Gastrocnemius medialis (tissue), 4 donors: ENCODE results near the gene KLHL26. TPM values are rescaled to one million over a fixed set of nuclear protein-coding genes. Genes with fewer than 3 reads are reported as not detected.
A peak's percentile ranks its signal among the peaks of the same experiment; 100 is the strongest.
"Not testable (repeated sequence)": the region's sequence is repeated elsewhere in the genome, so short reads cannot be mapped to it uniquely, and the experiment has no call there.

Source experiments
- ATAC-seq, 2 donors: fragments of 150-250 bp; one replicate each; pipeline ENCODE4 v1.9.1; 2016
- DNase-seq, 2 donors: peaks; one replicate each; pipeline ENCODE4 v3.0.0-alpha.2; 2019
- H3K27ac ChIP-seq, 4 donors: fragments of 200-600 bp; sonication (generic); 1 replicate in 1 of 4; 2 replicates in 3 of 4; pipeline ENCODE4 v1.5.1; 2016 to 2018; ENCODE audit warnings: mild to moderate bottlenecking in 2 of 4, moderate library complexity in 1 of 4
- H3K27me3 ChIP-seq, 3 donors: fragments of 200-600 bp; sonication (generic) in 2 of 3; 1 replicate in 1 of 3; 2 replicates in 2 of 3; pipeline versions ENCODE4 v1.5.1 to v1.6.0; 2016 to 2019; ENCODE audit warnings: mild to moderate bottlenecking in 1 of 3, moderate library complexity in 1 of 3
- H3K36me3 ChIP-seq, 2 donors: fragments of 200-600 bp; sonication (generic) in 1 of 2; one replicate each; pipeline ENCODE4 v1.5.1; 2017 to 2018
- H3K4me1 ChIP-seq, 2 donors: fragments of 200-600 bp; sonication (generic) in 1 of 2; one replicate each; pipeline ENCODE4 v1.5.1; 2016 to 2017; ENCODE audit warnings: mild to moderate bottlenecking in 2 of 2
- H3K4me3 ChIP-seq, 4 donors: fragments of 200-600 bp; sonication (generic) in 3 of 4; 1 replicate in 1 of 4; 2 replicates in 3 of 4; pipeline ENCODE4 v1.5.1; 2016 to 2019; ENCODE audit warnings: mild to moderate bottlenecking in 2 of 4
- H3K9me3 ChIP-seq, 3 donors: fragments of 200-600 bp; sonication (generic) in 2 of 3; 1 replicate in 1 of 3; 2 replicates in 2 of 3; pipeline ENCODE4 v1.5.1; 2016 to 2019
- CTCF ChIP-seq, 5 experiments: fragments of 450-650 bp in 3 of 5; fragments of 200-600 bp in 2 of 5; sonication (generic) in 2 of 5; IDR thresholded peaks in 4 of 5; conservative IDR thresholded peaks in 1 of 5; 1 replicate in 4 of 5; 2 replicates in 1 of 5; pipeline ENCODE4 v1.5.1; 2016 to 2019; ENCODE audit warnings: antibody characterized with exemption in 5 of 5, mild to moderate bottlenecking in 3 of 5, moderate library complexity in 3 of 5
- POLR2A ChIP-seq, 2 donors: fragments of 450-650 bp; IDR thresholded peaks; one replicate each; pipeline ENCODE4 v1.6.1; 2017; ENCODE audit warnings: antibody characterized with exemption in 2 of 2, mild to moderate bottlenecking in 2 of 2, moderate library complexity in 2 of 2
- in situ Hi-C, 4 donors: fragments of 200-750 bp; cut with MboI; loops; one replicate each; pipeline versions ENCODE4 v1.15.0 to v1.8.0; 2017; ENCODE audit warnings: low sequenced_read_pairs in 4 of 4
- intact Hi-C: fragments of 100-400 bp; cut with DNase I; formaldehyde crosslinking; loops from one replicate; pipeline ENCODE4 v1.15.1; 2023; ENCODE audit warnings: low total_unique reads
- total RNA-seq, 4 donors: library from RNA; depleted of rRNA; stranded (reverse); fragments of >200 nt; gene quantifications; one replicate each; pipeline versions ENCODE4 v1.1.0 to v1.2.3, GENCODE V29; 2016

KLHL26 gene
- total RNA-seq, 4 donors from 2014 or later: 5.2 to 12.0 (median 7.3) TPM

- peaks cover 21 to 44% of the 10 kb centered on the region in 2 donors for H3K4me1 ChIP-seq
These were observed 40.3 kb downstream of the KLHL26 start for GRCh38 chr19:18677156-18677555.

GRCh38 chr19:18680148-18680547 is 43.3 kb downstream of the KLHL26 start:
- H3K4me1 ChIP-seq: peaks cover 23 to 32% of the 10 kb centered on the region in 2 donors
- H3K27ac ChIP-seq, intact Hi-C loops, H3K9me3 ChIP-seq, DNase-seq, ATAC-seq, H3K27me3 ChIP-seq, H3K36me3 ChIP-seq, H3K4me3 ChIP-seq: not testable (repeated sequence)
- in situ Hi-C loops: loop anchor here in 1 of 4 donors (25.0 kb wide), 1 partner anchor 218 kb away; no protein-coding TSS in a partner anchor

More at GRCh38 chr19:18677156-18677555, 40.3 kb downstream of the KLHL26 start:
- intact Hi-C loops (loop anchor here (5.0 kb wide), 1 partner anchor 215 kb away; no protein-coding TSS in a partner anchor), in situ Hi-C loops (loop anchor here in 2 of 4 donors (10.0 to 25.0 kb wide), 2 partner anchors 82 to 215 kb away; no protein-coding TSS in a partner anchor)
- DNase-seq (no peak), ATAC-seq (no peak)
- Histone ChIP-seq H3K4me3 (peak overlapping the region in 1 of 4 donors; percentile 12), H3K27me3 (no peaks in the 10 kb centered on the region), H3K36me3 (no peaks in the 10 kb centered on the region), H3K9me3 (no peaks in the 10 kb centered on the region), H3K27ac (peak overlapping the region; percentile 83 to 90 (median 86))
- TF ChIP-seq POLR2A (IDR thresholded peaks at IDR 0.05) (no peak), CTCF (IDR thresholded peaks at IDR 0.05 in 4 of 5, conservative IDR thresholded peaks at IDR 0.05 in 1 of 5) (no peak)

- intact Hi-C loops (loop anchor here (1.0 kb wide), 2 partner anchors 46 to 149 kb away; partner anchors contain the start of gene UPF1), in situ Hi-C loops (loop anchor here in 1 of 4 donors (25.0 kb wide), 1 partner anchor 220 kb away; no protein-coding TSS in a partner anchor)
- TF ChIP-seq POLR2A (IDR thresholded peaks at IDR 0.05) (no peak), CTCF (IDR thresholded peaks at IDR 0.05 in 4 of 5, conservative IDR thresholded peaks at IDR 0.05 in 1 of 5) (no peak)
- H3K4me1 ChIP-seq: peaks cover 15 to 24% of the 10 kb centered on the region in 2 donors
- peak overlapping the region; percentile 87 to 93 (median 90) for H3K27ac ChIP-seq
- no peaks in the 10 kb centered on the region for H3K9me3 ChIP-seq
- no peak for DNase-seq
- no peaks in the 10 kb centered on the region for H3K27me3 ChIP-seq
- H3K4me3 ChIP-seq: peak overlapping the region; percentile 52 to 65 (median 55)
- ATAC-seq: no peak
- H3K36me3 ChIP-seq: no peaks in the 10 kb centered on the region
These were observed 45.9 kb downstream of the KLHL26 start for GRCh38 chr19:18682807-18683108.

GRCh38 chr19:18683109-18683957 is 46.5 kb downstream of the KLHL26 start, which contains the start of gene CRTC1:
CRTC1 (plus strand) TSS chr19:18683680; CDS start chr19:18683703, 23 bp downstream.
- peaks cover 11 to 20% of the 10 kb centered on the region in 2 donors for H3K4me1 ChIP-seq
- no peaks in the 10 kb centered on the region for H3K36me3 ChIP-seq
- peak within 1 kb of the TSS; percentile 87 to 93 (median 90) for H3K27ac ChIP-seq
- peak within 1 kb of the TSS; percentile 52 to 65 (median 58) for H3K4me3 ChIP-seq
- peak; percentile 91 to 93 for ATAC-seq
- peak; percentile 76 to 87 for DNase-seq
- H3K9me3 ChIP-seq: no peaks in the 10 kb centered on the region
- intact Hi-C loops (loop anchor here (1.0 kb wide), 2 partner anchors 47 to 148 kb away; partner anchors contain the start of gene UPF1), in situ Hi-C loops (loop anchor here in 1 of 4 donors (25.0 kb wide), 1 partner anchor 221 kb away; no protein-coding TSS in a partner anchor)
- H3K27me3 ChIP-seq: no peaks in the 10 kb centered on the region
- TF ChIP-seq CTCF (IDR thresholded peaks at IDR 0.05 in 4 of 5, conservative IDR thresholded peaks at IDR 0.05 in 1 of 5): no peak
- peak; percentile 69 to 79 for TF ChIP-seq POLR2A (IDR thresholded peaks at IDR 0.05)
